ENCODE results near the gene SLC35F3.
"Not testable (repeated sequence)": the region's sequence is repeated elsewhere in the genome, so short reads cannot be mapped to it uniquely, and the experiment has no call there.

The SLC35F3 gene

DNA sequence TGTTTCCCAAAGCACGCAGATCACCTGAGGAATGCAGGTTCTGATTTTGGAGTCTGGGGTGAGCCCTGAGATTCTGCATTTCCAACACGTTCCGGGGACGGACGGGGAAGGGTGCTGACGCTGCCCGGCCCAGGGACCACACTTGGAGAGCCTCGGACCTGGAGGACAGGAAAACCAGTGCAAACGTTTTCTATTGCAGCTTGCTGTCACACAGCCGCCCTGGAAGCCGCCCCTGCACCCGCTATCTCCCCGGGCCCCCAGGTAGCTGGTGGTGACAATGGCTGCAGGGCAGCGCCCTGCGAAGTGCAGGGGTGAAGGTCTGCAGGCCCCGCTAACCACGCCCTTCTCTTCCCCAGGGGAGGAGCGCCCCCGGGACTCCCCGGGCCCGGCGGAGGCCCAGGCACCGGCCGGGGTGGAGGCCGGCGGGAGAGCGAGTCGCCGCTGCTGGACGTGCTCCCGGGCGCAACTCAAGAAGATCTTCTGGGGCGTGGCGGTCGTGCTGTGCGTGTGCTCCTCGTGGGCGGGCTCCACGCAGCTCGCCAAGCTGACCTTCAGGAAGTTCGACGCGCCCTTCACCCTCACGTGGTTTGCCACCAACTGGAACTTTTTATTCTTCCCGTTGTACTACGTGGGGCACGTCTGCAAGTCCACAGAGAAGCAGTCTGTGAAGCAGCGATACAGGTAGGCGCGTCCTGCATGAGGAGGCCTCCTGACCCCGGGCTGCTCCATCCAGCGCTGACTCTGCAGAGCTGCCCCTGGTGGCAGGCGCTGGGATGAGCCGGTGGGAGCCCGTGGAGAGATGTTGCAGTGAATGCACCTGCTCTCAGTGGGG lies 326.8 kb downstream of the SLC35F3 start:
- DNase-seq: no peak

DNA sequence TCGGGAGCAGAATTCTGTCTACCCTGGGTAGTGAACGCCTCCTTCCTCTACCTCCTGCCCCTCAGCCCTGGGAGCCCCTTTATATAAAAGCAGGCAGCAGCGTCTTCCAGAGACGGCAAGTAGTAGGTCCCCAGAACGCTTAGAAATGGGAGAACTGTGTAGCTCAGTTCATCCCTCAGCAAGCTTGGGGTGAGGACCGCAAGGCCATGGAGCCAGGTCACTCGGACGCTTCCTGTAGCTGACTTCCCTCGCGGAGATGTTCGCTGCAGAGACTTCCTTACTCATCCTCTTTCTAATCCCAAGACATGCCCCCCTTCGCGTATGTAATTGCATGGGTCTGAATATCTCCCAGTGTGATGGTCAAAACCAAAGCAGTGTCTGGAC lies 327.4 kb downstream of the SLC35F3 start:
- no peak for DNase-seq

DNA sequence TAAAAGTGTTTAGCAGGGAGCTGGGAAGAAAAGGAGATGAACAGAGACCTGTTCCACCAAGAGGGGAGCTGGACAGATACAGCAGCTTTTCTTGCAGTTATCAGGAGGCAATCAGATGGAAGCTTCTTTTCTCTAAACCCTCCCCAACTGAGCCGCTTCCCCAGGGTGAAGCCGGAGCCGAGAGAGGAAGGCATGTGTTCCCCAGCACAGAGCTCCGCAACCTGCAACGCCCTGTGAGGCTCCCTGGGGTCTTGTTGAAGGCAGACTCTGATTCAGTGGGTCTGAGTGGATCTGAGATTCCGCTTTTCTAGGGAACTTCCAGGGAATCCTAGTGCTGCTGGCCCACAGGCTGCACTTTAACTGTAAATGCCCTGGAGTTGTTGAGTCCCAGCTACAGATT lies 329.7 kb downstream of the SLC35F3 start:
- DNase-seq: no peak

DNA sequence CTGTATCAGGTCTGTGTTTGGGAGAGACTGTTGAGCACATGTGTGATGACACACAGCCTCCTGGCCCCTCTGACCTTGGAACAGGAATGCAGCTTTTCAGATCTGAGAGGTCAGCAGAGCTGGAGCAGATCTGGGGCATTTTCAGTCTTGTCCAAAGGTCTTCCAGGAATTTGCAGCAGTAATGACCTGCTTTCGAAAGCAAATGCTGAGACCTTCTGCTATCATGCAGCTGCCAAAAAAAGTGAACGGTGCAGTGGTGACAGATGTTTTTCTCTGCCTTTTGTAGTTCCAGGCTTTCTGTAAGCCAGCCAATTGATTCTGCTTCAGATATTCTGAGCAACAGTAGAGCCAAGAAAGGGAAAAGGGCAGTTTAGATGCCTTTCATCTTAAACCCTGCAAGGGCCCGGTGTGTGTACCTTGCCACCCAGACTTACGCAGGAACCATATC lies 331.0 kb downstream of the SLC35F3 start:
- DNase-seq: no peak

DNA sequence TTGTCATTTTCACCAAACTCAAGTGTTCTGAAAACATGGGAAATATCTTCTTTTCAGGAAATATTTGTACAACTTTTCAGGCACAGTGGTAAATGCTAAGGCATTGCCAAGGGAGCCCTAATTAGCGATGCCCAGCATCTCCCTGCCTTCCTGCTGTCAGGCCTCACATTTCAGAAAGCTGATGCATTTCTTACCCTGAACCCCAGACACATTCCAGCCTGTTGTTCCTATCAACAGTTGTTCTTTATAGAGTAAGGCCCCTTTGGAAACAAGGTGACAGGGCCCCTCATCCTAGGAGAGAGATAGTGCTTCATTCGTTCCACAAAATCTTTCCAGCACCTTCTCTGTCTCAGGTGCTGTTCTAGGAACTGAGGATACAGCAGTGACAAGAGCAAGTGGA lies 332.9 kb downstream of the SLC35F3 start:
- no peak for DNase-seq

DNA sequence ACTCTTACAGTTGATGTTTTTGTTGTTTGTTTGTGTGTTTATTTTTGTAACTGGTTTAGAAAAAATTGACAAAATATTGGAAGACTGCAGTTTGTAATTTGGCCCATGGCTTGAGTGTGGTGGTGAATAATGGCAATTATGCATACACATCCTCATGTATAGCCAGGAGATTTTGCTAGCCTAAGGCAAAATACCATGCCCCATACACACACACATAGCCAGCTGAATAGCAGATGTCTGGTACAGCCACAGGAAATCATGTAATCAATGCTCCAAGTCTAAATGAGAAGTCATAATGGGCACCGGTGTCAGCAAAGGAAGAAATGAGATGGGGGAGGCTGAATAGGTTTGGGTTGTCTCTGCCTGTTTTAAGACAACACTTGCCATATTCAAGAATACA lies 333.6 kb downstream of the SLC35F3 start:
- DNase-seq: no peak

DNA sequence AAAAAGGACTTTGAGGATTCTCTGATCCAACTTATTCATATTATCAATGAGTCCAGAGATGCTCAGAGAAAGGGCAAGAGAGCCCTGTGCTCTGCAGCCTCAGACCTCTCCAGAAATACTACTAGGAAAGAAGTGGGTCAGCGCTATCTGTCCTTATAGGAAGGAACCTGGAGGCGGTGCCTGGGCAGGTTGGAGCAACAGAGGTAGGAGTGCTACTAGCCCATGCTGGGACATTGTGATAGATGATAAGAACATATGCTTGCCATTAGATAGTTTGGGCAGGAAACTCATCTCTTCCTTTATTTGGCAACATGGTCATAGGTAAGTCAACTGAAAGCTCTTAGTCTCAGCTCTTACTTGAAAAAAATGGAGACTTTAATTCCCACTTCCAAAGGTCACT lies 335.0 kb downstream of the SLC35F3 start:
- DNase-seq: no peak

DNA sequence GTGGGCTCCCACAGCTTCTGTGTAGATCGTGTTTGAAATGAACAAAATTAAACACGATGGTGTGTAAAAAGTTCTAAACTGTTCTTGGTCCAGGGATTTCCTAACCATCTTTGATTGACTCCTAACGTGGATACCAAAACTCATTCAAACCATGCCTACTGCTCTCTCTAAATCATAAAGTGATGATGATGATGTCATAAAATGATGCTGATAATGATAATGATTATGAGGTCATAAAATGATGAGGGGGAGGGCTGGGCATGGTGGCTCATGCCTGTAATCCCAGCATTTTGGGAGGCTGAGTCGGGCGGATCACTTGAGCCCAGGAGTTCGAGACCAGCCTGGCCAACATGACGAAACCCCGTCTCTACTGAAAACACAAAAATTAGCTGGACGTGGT lies 335.5 kb downstream of the SLC35F3 start:
- no peak for DNase-seq

DNA sequence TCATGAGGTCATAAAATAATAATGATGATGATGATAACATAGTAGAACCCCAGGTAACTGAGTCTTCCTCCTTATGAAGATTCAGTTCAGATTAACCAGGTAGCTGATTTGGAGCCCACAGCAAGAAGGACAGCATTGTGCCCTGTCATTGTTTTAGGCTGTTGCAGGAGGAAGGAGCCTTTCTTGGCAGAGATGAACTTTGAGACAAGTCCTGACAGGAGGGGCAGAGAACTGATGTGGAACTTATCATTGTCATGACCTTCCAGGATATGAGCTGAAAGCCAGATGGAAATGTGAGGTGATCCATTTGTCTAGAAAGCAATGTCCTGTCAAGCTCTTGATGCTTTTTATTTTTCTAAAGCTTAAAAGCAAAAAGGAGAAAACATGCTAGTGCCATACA lies 336.2 kb downstream of the SLC35F3 start:
- no peak for DNase-seq

DNA sequence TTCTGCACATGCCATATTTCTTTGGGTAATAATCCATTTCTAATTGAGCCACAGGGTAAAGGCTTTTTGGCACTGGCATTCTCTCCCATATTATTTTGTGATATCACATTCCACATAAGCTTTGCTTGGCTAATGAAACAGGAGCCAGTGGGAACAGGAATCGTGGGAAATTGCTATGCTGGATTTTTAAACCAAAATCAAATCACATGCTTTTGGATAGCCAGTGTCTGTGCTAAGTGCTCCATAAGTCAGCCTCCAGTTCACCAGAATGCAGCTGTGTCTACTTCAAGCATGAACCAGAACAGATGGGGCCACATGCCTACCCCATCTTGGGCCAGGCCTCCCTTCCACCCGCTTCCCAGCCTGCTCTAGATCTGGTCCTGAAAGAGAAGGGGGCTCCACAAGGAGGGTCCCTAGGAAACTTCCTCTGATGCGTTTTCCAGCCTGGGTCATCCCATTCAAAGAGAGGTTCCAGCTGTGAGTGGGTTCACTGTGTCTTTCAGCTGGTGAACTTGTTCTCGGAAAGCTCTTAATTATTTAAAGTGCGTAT lies 337.5 kb downstream of the SLC35F3 start:
- DNase-seq: no peak

DNA sequence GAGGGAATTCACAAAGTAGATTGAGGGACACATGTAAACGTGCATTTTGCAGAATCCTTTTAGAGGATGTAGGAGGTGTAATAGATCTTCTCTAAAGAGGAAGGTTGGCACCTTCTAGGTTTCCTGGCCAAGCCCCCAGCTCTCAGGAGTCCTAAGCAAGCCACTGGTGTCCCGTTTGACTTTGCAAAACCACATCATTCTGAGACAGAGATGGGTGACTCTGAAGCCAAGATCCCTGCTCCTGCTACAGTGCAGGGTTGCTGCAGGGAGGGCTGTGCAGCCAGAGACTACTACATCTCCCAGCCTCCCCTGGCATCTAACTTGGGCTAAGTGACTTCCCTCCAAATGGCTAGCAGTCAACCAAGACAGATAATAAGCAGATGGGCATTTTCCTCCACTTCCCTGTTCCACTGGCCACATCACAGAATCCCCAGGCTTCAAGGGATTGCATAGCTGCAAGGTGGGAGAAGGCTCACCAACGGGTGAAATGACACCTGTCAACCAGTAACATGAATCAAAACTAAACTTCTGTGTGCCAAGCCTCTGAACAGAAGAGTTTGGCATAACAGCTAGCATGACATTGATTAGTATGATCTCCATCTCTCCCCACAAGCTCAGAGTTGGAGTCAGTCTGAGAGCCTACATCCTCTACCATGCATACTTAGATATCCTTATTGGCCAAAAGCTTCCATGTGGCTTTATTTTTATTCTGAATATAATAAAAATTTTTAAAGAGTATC lies 339.2 kb downstream of the SLC35F3 start:
- no peak for DNase-seq

DNA sequence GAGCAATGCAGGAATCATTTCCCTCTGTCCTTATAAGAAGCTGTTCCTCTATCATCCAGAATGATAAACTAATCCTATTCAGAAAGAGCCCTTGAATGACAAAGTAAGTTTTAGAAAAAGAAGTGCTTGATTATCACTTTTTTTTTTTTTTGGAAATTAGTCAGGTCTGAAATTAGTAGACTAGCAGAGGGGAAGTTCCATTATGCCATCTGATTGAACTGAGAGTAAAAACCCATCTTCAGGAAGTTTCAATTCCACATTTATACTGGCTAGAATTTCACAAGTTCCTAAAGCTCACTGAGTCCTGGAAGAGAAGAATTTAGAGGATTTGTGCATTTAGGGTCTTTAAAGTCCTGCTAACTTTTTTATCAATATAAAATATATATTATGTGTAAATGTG lies 340.0 kb downstream of the SLC35F3 start:
- no peak for DNase-seq

DNA sequence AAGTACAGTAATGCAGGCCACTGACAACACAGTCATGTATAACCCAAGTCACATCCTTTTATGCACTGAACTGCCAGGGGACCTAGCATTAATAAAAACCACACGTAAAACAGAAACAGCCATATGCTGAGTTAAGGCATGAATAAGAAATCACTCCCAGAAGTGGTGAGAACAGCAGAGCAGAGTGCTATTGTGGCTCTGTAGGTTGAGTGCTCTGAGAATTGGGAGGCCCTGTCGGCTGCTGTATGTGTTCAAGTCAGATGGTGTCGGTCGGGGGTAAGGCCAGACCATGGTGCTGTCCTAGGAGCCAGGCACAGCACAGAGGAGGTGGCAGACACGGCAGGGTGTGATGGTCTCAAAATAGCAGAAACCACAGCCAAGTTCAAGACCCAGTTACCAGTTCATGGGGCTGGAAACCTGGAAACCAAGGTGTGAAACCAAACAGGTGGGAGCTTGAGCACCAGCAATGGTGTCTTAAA lies 342.2 kb downstream of the SLC35F3 start:
- DNase-seq: no peak

DNA sequence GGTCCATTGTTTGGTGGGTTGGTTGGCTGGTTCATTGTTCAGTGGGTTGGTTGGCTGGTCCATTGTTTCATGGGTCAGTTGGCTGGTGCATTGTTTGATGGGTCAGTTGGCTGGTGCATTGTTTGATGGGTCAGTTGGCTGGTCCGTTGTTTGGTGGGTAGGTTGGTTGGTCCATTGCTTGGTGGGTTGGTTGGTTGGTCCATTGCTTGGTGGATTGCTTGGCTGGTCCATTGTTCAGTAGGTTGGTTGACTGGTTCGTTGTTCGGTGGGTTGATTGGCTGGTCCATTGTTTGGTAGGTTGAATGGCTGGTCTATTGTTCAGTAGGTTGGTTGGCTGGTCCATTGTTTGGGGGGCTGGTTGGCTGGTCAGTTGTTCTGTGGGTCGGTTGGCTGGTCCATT lies 343.3 kb downstream of the SLC35F3 start:
- DNase-seq: not testable (repeated sequence)

DNA sequence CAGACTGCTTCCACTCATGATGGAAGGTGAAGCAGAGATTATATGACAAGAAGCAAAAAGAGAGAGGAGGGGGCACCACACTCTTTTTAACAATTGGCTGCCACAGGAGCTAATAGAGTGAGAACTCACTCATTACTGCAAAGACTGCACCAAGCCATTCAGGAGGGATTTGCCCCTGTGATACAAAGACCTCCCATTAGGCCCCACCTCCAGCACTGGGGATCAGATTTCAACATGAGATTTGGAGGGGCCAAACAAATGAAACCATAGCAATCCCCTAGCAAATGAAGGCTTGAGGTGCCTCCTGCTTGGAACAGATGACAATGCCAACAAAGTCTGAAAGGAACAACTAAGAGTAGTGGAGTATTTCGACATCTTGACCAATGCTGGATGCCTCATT lies 346.3 kb downstream of the SLC35F3 start:
- DNase-seq: no peak

DNA sequence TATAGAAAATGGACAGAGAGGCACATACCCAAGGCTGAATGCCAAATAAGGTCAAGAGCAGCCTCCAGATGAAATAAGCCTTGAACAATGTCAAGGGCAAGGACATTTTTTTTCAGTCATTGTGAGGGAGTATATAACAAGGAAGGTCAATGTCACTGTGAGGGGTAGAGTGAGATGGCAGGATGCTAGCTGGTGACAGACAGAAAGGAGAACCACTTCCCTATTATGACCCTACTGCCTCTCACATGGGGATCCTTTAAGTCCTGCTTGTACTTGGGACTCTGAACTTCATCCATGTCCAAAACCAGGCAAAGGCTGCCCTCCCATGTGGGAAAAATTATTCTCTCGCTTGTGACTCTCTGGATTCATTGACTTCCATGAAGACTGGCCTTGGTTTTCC lies 349.3 kb downstream of the SLC35F3 start:
- DNase-seq: no peak

DNA sequence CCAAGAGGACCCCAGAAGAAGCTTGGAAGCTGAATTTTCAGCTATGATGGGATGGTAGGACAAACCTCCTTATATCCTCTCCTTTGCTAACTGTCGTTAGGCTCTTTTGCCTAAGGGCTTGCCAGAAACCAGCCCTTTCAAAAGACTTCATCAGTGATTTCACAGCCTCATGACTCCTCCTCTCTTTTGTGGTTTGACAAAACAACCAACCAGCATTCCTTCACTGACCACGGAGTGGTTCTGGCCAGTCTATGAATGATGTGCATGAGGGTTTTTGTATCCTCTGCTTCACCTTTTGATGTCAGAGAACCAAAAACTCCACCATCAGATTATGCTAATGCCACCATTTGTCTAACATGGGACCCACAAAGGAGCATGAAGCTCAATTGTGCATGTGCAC lies 351.9 kb downstream of the SLC35F3 start:
- no peak for DNase-seq

DNA sequence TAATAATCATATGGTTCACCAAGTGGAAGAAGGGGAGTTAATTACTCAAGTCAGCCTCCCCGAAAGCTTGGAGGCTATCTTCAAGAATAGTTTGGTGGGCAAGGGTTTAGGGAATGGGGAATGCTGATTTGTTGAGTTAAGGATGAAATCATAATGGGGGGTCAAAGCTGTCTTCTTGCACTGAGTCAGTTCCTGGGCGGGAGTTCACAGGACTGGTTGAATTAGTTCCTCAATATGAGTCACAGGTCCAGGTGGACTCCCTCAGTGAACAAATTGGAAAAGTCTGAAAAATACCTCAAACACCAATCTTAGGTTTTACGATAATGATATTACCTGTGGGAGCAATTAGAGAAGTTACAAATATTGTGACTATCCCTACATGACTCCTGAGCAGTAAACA lies 353.6 kb downstream of the SLC35F3 start:
- no peak for DNase-seq

DNA sequence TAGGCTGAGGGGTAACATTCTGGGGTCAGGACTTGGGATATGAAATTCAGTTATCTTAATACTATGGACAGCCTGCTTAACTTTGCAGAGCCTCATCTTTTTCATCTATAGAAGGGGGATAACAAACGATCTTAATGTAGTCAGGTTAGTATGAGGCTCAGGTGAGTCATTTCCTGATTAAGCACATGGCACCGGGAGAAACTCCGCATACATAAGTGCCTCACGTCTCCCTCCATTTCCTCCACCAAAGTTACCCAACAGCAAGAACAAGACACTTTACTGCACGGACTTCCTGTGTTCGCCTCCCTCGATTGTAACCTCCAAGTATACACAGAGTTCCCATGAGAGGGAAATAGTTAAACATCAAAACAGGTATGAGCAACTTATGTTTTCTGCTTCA lies 356.1 kb downstream of the SLC35F3 start:
- DNase-seq: no peak

DNA sequence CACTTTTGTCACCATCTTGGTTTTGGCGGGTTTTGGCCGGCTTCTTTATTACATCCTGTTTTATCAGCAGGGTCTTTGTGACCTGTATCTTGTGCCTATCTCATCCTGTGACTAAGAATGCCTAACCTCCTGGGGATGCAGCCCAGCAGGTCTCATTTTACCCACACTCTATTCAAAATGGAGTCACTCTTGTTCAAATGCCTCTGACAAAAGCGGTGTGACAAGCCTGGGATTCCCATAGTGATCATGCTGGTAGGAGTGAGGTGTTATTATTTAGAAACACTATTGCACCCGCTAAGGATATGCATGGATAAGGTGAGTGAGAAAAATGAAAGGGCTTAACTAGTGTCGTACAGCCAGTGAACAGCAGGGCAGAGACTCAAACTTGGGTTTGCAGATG lies 357.1 kb downstream of the SLC35F3 start:
- DNase-seq: no peak

DNA sequence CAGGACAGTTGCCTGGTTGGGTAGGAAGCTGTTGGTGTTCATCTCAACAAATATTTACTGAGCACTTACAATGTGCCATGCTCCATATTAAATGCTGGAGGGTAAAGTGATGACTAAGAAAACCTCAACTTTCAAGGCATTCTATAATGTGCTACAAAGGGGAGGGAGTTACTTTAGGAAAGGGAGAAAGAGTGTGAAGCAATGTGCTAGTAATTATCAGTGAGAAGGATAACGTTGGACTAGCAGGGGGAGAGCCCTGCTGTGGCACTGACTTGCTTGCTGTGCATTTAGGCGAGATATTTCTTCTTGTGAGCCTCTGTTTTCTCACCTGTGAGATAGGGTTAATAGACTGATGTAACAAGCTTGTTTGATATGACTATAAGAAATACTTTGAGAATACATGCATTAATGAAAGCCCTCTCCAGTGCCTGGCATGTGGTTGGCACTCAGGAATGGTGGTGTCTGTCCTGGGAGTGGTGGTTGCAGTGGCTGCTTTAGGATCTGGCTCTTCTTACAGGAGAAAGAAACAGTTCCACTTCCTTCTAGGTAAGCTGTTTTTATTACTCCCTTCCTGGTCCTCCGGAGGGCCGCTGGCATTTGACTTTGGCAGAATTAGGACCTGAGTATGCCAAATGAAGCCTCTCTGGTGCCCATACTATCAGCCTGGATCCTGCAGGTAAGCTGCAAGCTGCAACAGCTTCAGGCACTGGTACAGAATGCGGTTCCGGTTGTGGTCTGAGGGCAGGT lies 357.7 kb downstream of the SLC35F3 start:
- no peak for DNase-seq

DNA sequence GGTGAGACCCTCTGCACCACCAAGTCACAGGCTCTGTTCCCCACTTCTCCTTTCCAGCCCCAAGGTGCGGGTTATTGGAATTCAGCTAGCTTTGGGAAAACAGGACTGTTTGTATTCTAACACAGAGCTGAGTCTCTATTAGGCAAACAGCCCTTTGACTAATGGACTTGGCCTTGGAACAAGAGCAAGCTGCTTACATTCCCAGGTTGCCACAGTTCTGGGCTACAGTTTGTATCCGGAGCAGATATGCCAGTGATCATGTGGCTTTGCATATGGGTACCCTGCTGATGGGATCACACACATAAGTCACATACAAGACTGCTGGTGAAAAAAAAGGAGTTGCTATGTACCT lies 358.3 kb downstream of the SLC35F3 start:
- DNase-seq: no peak

DNA sequence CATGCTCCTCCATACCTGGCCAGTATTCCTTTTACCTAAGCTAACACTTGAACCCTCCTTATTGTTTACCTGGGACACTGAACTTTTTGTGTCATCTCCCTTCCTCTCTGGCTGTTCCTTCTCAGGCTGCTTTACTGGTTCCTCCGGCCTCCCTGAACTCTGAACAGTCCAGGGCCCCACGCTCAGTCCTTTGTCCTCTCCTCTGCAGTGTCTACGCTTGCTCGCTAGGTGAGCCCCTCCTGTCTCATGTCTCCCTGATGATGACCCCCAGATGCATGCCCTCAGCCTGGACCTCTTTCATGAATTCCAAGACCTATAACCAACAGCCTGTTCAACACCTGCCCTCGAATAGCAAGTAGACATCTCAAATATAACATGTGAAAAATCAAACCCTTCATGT lies 360.4 kb downstream of the SLC35F3 start:
- DNase-seq: no peak

All from NCI-H748 treated with DMSO at 0.1 percent for 48 hours (cell line).